GM21528 (cell line): ENCODE data around the gene HOXB6.

ENCODE experiments used
- ATAC-seq: cut with Tn5 transposase; IDR thresholded peaks from one replicate; pipeline ENCODE4 v1.9.1; 2021; ENCODE audit warnings: mild to moderate bottlenecking, moderate library complexity; ENCODE audit not compliant: unreplicated experiment, low FRiP score

HOXB6 gene

DNA sequence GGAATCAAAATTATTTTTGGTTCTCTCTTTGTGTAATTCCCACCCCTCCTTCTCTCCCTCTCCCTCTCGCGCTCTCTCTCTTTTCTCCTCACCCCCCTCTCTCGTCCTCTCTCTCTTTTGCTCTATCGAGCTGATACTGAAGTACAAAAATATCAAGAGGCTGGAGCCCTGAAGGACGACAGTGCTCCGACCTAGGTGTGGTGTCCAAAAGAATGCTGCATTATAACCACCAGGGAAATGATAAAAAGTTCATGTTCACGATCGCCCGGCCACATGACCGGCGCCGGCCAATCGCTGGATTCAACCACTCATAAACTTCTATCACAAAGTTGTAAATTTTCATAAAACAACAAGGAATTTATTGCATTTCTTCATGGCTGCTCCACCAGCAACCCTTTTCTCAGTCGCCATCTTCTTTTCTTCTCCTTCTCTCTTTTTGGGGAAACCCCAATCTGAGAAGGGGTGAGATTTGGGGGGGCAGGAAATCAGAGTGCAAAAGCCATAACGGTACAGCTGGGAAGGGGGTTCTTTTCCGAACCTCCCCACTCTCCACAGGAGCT, at the start of gene HOXB6:
HOXB6 (minus strand) TSS at position 217 of the 560 bp plus-strand sequence. CDS start 6,836 bp downstream, outside the sequence.
- no peak for ATAC-seq

DNA sequence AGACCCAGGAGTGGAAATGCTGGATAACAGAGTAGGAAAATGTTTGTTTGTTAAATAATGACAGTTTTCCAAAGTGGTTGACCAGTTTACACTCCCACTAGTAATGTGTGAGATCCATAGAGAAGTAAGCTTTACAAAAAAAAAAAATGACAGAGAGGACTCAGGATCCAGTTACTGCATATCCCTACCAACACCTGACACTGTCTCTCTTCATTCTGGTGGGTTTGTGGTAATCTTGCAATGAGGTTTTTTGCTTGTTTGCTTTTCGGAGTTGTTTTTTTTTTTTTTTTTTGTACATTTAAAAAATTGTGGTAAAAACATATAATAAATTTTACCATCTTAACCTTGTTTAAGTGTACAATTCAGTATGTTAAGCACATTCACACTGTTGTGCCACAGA, 45.0 kb upstream of the HOXB6 start:
- no peak for ATAC-seq

DNA sequence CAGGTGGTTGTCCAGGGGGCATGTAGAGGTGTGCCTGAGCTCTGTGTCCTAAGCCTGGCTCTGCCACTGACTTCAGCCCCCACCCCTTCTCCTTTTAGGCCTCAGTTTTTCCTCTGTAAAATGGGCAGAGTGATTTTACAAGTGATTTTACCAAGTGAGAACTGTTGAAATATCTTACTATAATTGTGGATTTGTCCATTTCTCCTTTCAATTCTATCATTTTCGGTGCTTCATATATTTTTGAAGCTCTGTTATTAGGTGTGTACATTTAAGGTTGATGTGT, 43.1 kb upstream of the HOXB6 start:
- no peak for ATAC-seq

DNA sequence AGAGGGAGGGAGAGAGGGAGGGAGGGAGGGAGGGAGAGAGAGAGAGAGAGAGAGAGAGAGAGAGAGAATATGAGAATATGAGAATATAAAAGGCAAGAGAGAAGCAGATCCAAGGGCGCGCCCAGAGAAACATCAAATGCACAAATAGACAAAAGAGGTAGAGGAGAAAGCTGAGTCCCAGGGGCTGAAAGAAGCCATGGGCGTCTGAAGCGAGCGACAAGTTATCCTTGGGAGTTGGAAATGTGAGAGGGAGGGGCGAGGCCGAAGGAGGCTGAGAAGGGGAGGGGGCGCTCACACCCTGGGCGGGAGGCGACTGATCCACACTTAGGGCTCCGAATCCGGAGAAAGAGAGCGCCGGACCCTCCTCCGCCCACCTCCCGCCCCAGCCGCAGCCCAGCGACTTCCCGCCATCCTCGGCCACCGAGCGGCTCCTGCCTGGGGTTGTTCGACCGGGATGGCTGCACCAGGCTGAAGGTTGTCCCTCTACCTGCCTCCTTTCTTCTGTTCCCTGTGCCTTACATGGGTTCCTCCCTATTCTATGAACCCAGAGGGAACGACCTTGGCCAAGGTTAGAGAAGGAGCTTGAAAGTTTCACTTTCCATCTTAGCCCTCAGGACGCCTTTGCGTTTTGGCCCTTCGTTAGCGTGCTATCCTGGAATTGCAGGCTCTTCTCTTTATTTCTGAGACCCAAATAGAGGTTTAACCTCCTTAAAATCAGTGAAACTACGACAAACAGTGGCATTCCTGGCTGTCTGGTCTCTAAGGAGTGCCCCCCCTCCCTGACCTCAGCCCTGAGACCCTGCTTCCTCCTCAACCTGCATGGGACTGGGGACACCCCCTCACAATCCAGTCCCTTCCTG, 42.5 kb upstream of the HOXB6 start:
- no peak for ATAC-seq

DNA sequence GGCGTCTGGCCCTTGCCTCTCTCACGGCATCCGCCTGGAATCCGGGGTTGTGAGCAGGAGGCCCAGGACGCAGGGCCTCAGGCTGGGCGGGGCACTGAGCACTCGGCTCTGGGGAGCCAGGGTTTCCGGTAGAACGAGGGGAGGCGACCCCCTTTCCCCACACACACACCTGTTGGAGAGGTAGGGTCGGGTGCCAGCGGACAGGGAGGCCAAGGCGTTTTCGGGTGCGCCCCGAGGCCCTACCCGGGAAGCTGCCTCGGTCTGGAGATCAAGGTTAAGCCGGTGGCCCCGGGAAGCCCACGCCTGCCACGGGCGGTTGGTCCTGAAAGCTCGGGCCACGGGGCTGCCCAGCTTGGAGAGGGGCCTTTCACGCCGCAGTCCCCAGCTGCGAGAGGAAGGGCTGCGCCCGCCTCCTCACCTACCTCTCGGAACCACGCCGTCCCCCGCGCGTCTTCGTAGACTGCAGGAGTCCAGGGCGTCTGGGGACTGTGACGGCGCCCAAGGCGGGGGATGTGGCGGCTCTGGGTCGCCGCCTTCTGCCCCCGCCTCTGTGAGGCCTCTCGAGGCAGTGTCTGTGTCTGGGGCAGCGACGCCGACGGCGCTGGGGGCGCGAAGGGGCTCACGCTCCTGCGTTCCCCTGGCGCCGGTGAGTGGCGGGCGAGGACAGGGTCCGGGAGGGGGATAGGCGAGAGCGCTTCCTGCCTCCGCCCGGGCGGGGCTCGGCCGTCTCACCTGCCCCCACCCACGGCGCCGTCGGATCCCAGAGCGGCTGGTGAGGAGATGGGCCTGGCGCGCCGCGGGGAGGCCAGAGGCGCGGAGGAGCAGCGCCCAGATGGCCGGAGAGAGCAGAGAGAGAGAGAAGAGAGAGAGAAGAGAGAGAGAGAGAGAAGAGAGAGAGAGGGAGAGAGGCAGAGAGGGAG, 41.7 kb upstream of the HOXB6 start:
- no peak for ATAC-seq

DNA sequence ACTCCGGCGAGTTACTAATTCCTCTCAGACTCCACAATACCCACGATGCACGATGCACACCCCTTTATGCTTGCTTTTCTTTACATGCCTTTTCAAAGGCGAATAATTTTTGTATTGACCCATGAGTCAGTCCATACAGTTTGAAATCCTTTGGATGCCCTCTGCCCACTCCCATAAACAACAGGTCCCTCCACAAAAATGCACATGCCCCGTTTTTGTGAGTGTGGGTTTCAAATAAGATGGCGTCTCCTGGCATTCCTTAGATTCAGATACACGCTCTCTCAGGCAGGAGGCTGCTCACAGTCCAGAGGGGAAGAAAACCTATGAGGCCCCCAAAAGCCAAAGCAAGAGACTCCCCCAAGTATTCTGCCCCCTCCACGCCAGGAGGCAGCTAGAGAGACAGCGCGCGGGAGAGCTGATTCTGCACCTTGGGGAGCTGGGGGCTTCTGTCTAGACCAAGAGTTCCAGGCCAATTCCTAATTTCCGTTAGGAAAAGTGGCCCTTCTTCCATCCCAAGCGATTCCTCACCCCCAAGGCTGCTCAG, 40.9 kb upstream of the HOXB6 start:
- no peak for ATAC-seq

DNA sequence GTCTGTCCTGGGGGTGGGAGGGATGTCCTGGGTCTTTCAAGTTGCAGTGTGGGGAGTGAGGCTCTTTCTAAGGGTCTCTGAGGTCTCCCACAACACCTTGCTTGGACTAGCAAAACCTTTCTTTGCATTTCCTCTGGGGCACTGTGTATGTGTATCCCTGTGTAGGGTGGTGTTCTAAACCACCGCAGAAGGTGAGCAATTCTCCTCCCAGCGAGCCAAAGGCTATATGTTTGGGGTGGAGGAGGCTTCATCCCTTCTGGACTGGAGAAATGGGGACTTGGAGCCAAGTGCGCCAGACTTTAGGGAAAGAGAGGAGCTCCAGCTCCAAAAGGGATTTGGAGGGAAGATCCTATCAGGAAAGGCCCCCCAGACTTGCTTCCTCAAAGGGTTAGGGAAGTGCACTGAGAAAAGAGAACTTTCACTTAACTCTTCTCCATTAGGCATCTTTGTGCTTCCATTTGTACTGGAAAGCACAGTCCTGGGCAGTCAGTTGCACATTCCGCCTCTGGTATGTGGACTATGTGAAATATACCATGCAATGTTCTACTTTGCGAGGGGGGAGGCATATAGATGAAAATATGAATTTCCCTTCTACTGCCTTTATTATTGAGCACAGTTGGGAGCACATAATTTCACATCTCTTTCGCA, 40.2 kb upstream of the HOXB6 start:
- ATAC-seq = no peak

DNA sequence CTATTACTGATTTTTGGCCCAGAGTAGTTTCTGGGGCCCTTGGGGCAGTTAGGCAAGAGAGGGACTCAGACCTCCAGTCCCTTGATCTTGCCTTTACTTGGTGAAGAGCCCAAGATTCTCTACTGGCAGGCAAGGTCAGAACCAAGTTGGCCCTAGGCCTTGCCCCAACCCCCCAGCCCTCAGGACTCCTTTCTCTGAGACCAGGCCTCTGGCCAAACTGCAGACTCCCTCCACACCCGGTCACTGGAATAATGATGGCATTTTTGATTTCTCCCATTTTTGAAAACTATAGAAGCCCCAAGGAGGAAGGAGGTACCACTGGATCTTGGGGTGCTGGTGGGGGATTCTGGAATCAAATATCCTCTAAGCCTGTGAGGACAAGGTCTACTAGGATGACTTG, 39.4 kb upstream of the HOXB6 start:
- ATAC-seq = no peak

DNA sequence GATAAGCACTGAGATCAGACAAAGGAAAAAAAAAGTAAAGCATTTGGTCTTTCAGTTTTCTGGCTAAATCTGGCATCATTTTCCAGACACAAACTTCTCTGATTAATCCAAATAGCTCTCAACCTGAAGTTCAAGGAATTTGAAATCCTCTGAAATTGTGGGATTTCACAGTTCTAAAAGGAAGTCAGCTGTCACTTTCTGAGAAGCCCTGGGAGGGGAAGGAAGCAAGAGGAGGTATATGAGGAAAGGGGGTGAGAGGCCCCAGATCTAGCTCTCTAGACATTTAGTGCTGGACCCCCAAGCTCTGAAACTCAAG, 38.9 kb upstream of the HOXB6 start:
- ATAC-seq = no peak

DNA sequence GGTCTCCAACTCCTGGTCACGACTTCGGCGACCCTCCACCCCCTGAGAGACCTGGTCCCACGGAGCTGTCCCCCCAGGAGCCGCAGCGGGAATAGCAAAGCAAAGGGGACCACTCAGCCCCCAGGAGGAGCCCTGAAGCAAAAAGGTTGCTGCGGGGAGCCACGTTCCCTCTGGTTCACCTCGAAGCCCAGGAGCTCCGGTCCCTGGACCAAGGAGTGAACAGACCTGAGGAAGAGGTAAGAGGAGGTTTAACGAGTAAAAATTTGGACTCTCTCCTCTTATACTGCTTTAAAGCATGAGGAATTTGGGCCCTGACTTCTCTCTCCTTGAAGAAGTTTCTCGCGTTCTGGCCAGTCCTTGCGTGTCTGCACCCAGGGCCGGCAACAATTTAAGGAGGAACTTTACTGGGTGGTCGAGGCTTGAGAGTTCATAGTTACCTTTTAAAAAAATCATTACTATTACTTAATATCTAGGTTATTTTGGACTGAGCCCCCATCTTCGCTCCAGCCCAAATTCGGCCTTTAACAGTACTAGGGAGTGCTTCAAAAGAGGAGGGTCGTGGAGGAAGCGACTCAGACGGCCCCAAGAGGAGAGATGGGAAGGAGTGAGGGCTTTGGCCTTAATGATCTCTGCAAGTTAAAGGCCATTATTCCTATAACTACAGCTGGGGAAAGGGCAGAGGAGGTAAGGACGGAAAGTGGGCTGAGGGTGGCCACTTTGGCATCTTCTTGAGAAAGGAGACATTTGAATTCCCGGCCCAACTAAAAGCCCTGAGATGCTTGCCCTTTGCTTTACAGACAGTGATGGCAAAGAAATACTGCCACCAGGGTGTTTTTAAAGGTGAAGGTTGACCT, 38.3 kb upstream of the HOXB6 start:
- no peak for ATAC-seq

DNA sequence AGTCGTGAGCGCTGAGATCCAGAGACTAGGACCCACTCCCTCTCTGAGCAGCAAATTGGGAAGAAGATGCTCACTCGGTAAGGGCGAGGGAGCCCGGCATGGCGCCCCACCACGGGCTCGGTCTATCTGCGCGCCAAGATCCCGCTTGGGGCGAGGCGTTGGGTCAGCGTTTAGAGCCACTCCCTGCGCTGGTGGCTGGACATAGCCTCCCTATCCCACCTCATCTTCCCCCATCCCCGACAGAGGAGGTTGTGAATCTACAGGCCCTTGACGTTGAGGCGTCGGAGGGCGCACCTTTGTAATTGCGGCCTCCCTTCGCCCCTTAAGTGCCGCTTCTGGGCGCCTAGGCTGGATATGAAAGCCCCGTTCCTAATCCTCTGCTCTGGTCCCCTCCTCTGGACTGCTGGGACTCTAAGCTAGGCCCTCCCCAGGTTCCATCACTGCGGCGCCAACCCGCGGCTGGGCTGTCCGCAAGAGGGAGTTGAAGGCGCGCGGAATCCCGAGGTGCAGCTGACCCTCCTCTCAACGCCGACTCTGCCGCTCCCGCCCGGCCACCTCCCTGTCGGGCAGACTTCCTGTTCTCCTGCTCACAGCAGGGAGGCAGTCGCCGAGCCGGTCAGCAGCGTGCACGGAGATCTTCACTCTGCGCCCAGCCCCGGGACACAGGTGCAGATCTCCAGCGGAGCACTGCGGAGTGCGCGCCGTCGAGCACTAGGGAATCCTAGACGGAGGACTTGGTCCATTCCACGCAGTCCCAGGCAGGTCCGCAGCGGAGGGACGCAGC, 37.5 kb upstream of the HOXB6 start:
- no peak for ATAC-seq

DNA sequence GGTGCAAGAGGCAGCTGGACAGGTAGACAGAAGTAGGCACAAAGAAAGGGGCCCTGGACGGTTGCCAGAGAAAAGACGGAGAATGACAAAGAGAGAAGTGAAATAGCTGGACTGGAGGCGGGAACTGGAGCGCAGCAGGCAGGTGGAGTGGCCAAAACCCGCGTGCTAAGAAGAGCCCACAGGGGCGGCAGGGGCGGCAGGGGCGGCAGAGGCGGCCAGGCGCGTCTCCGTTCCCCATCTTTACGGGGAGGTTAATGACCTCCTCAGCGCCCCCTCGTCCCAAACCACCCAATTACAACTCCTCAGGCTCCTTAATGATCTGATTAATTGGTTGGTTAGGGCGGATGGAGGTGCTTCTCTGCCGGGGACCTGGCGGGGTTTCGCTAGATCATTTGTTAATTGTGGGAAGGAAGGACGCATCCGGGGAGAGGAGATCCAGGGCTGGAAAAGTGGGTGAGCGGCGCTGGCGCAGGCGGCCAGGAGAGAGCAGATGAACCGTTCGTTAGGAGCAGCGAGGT, 36.8 kb upstream of the HOXB6 start:
- ATAC-seq = no peak

DNA sequence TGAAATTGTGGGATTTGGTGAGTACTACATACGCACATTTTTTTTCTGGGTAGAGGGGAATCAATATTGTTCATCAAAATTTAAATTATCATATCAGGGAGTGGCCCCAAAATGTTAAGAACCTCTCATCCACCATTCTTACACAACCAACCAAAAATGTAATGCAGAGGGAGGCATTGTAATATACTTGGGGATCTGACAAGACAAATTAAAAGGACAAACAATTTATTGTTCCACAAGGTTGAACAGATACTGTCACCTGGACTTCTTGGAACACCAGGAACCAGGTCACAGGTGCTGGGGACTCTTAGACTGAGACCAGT, 36.0 kb upstream of the HOXB6 start:
- no peak for ATAC-seq

DNA sequence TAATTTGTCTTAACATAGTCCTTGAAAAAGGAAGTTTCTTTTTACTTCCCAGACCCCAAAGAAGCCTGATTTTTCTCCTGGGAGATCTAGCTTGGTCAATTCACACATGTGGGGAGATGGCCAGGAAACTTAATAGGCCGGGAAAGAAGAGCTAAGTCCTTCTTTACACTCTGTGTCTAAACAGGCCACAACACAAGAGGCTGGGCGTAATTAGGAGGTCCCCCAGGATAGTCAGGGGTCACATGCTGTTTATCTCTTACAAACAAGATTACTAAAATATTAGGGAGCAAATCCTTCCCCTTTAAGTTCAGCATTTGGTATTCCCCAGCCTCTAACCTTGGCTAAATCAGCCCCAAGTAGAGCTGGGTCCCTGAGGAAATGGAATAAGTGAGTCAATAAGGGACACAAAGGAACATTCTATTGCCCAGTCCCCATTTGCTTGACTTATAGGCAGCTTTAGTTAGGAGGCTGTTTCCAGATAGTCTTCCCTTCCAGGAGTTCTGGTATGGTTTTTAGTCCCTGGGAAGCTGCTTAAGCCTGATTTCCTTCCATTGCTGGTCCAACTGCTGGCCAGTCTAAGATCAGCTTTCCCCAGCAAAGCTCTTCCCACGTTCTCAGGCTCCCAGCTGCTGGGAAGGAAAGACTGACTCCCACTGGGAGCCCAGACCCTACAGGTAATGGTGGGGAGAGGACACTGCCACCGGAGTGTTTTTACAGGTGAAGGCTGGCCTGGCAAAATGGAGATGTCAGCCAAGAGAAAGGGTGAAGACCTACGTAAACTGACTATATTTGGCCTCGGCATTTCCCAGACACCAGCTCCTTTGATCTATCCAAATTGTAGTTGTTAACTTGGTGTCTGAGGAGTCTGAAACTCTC, 35.4 kb upstream of the HOXB6 start:
- ATAC-seq = no peak

DNA sequence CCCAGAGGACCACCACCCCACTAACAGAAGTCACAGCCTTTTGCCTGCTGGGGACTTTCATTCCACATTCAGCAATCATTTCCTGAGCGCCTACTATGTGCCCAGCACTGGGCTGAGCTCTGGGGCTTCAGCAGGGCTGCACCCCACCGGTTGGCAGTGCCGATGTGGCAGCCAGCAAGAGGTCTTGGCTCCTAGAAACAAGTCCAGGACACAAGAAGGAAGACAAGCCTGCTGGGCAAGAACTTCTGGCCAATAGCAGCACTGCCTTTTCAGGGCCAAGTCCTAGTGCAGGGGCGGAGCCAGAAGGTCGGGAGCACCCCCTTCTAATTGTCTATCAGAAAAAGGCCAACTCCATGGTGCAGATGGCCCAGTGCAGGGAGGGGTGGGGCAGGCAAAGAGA, 34.4 kb upstream of the HOXB6 start:
- no peak for ATAC-seq

DNA sequence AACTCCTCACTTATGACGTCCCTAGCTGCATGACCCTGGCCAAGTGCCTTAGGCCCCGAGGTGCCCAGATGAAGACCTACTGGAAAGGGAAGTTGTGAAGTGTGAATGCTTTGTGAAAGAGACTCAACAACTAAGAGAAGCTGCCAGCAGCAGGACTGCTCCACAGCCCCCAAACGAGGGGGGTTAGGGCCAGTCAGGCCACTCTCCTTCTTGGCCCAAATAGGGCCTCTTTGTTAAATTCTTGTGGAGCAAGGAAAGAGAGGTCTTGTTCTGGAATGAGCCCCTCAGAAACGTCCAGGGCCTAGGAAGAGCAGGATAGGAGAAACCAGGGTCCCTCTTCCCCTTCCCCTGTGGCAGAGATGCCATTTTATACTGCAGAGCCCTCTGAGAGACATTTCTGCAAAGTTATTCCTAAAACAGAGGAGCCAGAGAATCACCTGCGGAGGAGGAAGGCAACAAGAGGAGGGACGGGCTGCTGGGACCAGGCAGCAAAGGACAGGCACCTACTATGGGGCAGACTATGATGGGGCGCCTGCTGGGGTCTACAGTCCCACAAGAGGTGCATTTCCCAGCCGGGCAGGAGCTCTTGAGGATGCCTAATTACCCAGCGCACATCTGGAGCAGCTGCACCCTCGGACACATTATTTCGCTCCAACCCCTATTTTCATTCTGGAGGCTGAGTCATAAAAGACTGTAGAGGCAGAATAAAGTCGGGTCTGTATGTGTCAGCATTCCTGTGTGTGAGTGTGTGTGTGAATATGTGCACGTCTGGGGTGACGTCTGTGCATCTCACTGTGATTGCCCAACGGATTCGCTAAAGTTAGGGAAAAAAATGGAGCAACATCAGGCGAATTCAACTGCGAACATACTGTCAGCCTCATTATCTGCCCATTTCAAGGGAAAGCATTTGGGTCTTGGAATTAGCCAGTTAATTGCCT, 32.8 kb upstream of the HOXB6 start:
- ATAC-seq = no peak
